ENCODE measurements around the gene LEO1. TPM values are rescaled to one million over a fixed set of nuclear protein-coding genes. Genes with fewer than 3 reads are reported as not detected.
A peak's percentile ranks its signal among the peaks of the same experiment; 100 is the strongest.

The LEO1 gene
- total RNA-seq, 4 donors from 2014 or later, result 10.6 to 19.7 (median 14.4) TPM

GRCh38 chr15:51904931-51905330 lies 66.6 kb downstream of the LEO1 start:
- Histone ChIP-seq H3K36me3 (peaks cover 0 to 63% (median 5%) of the 10 kb centered on the region in 3 donors), H3K4me3 (no peak overlapping the region), H3K4me1 (no peaks in the 10 kb centered on the region), H3K27ac (no peak overlapping the region), H3K27me3 (no peaks in the 10 kb centered on the region), H3K9me3 (no peaks in the 10 kb centered on the region)
- TF ChIP-seq EP300 (IDR thresholded peaks at IDR 0.05) (no peak), CTCF (IDR thresholded peaks at IDR 0.05) (no peak), POLR2A (IDR thresholded peaks at IDR 0.05) (no peak)
- no peak for DNase-seq (ENCODE audit: low spot score in 2 of 2)
- WGBS, 2 donors, result 70 to 77% methylated on average over 4 of the region's 4 CpGs

- no peak overlapping the region for H3K4me3 ChIP-seq
- H3K27me3 ChIP-seq, result no peaks in the 10 kb centered on the region
- WGBS, 2 donors, result 72 to 81% methylated on average over 3 of the region's 3 CpGs
- DNase-seq (ENCODE audit: low spot score in 2 of 2), result no peak
- H3K9me3 ChIP-seq, result no peaks in the 10 kb centered on the region
- H3K4me1 ChIP-seq, result no peaks in the 10 kb centered on the region
- TF ChIP-seq EP300 (IDR thresholded peaks at IDR 0.05) (no peak), POLR2A (IDR thresholded peaks at IDR 0.05) (no peak), CTCF (IDR thresholded peaks at IDR 0.05) (no peak)
- H3K36me3 ChIP-seq, result peaks cover 0 to 66% (median 5%) of the 10 kb centered on the region in 3 donors
- H3K27ac ChIP-seq, result no peak overlapping the region
Measured at GRCh38 chr15:51904421-51904820, 67.2 kb downstream of the LEO1 start.

GRCh38 chr15:51889486-51889885 lies 82.1 kb downstream of the LEO1 start:
- WGBS, 2 donors, result 85 to 97% methylated on average over 2 of the region's 2 CpGs

GRCh38 chr15:51888593-51889195 lies 82.9 kb downstream of the LEO1 start:
- Histone ChIP-seq H3K27ac (no peak overlapping the region), H3K27me3 (no peaks in the 10 kb centered on the region), H3K4me1 (peaks cover 0 to 11% (median 0%) of the 10 kb centered on the region in 4 donors), H3K36me3 (peaks cover 0 to 32% (median 0%) of the 10 kb centered on the region in 3 donors), H3K4me3 (no peak overlapping the region), H3K9me3 (no peaks in the 10 kb centered on the region)
- TF ChIP-seq EP300 (IDR thresholded peaks at IDR 0.05) (no peak), CTCF (IDR thresholded peaks at IDR 0.05) (peak; percentile 42 to 79 (median 63))
- WGBS, 2 donors, result 32 to 33% methylated on average over 2 of the region's 2 CpGs
- no peak for DNase-seq (ENCODE audit: low spot score in 2 of 2)

More at GRCh38 chr15:51889486-51889885, 82.1 kb downstream of the LEO1 start:
- TF ChIP-seq POLR2A (IDR thresholded peaks at IDR 0.05), result no peak
- TF ChIP-seq CTCF (IDR thresholded peaks at IDR 0.05), result no peak
- no peak for TF ChIP-seq EP300 (IDR thresholded peaks at IDR 0.05)
- no peak for DNase-seq (ENCODE audit: low spot score in 2 of 2)
- Histone ChIP-seq H3K4me3 (no peak overlapping the region), H3K9me3 (no peaks in the 10 kb centered on the region), H3K27ac (no peak overlapping the region), H3K4me1 (peaks cover 0 to 4% (median 0%) of the 10 kb centered on the region in 4 donors), H3K36me3 (peaks cover 0 to 37% (median 0%) of the 10 kb centered on the region in 3 donors), H3K27me3 (no peaks in the 10 kb centered on the region)

Small RNA genes lying within 50 kb of the gene (small RNA-seq; reads per million reads assigned to genes)
- gene RNU6-90P, result not detected

Other genes starting within 250 kb of the LEO1 start
- gene LYSMD2, start 234.1 kb downstream of the LEO1 start, total RNA-seq, result 10 to 100 TPM; 16.8 to 24.9 (median 19.9) TPM
- gene TMOD2, start 220.2 kb downstream of the LEO1 start, total RNA-seq, result 100 to 1,000 TPM in 1 of 4 donors, 10 to 100 TPM in 3; 41.6 to 113 (median 54.7) TPM
- 10 to 100 TPM; 23.7 to 46.8 (median 29.5) TPM for gene TMOD3, start 142.1 kb downstream of the LEO1 start, total RNA-seq
- gene MAPK6, start 47.4 kb upstream of the LEO1 start, total RNA-seq, result 10 to 100 TPM in 3 of 4 donors, 1 to 10 TPM in 1; 9.6 to 20.9 (median 16.5) TPM
- not detected for gene BCL2L10, start 141.0 kb upstream of the LEO1 start, total RNA-seq
- gene GNB5, start 219.6 kb upstream of the LEO1 start, total RNA-seq, result 10 to 100 TPM in 3 of 4 donors, 1 to 10 TPM in 1; 5.5 to 24.1 (median 16.4) TPM

All from tibial nerve (tissue), 4 donors.